Mesendoderm (in vitro differentiated cells): ENCODE measurements around the gene ELP4.

Source experiments
- DNase-seq: peaks from one replicate; pipeline ENCODE4 v3.0.0; 2013
- H2AK5ac ChIP-seq: 2 replicates; pipeline ENCODE4 v1.6.1; 2013; ENCODE audit warnings: low read length, inconsistent platforms
- H2BK120ac ChIP-seq: 2 replicates; pipeline ENCODE4 v1.6.1; 2013; ENCODE audit warnings: low read depth, mild to moderate bottlenecking, low read length, moderate library complexity, mixed read lengths
- H2BK15ac ChIP-seq: replicated peaks from 2 replicates; pipeline ENCODE4 v1.6.1; 2013; ENCODE audit warnings: low read depth, mild to moderate bottlenecking, moderate library complexity
- H2BK5ac ChIP-seq: 2 replicates; pipeline ENCODE4 v1.6.1; 2013; ENCODE audit warnings: low read length, inconsistent platforms
- H3K18ac ChIP-seq: 2 replicates; pipeline ENCODE4 v1.6.1; 2013; ENCODE audit warnings: mild to moderate bottlenecking, low read length, mixed read lengths
- H3K23ac ChIP-seq: one replicate; pipeline ENCODE4 v1.6.1; 2013; ENCODE audit warnings: low read length
- H3K27ac ChIP-seq: 2 replicates; pipeline ENCODE4 v1.5.1; 2013; ENCODE audit warnings: low read depth, mild to moderate bottlenecking, inconsistent platforms, low read length, moderate library complexity
- H3K27me3 ChIP-seq: 2 replicates; pipeline ENCODE4 v1.6.1; 2013; ENCODE audit warnings: low read length, control low read depth, mild to moderate bottlenecking, inconsistent platforms; ENCODE audit not compliant: insufficient read depth, poor library complexity
- H3K36me3 ChIP-seq: 2 replicates; pipeline ENCODE4 v1.6.1; 2013; ENCODE audit warnings: low read length, inconsistent platforms; ENCODE audit not compliant: control insufficient read depth, insufficient read depth
- H3K4ac ChIP-seq: one replicate; pipeline ENCODE4 v1.6.1; 2013; ENCODE audit warnings: low read depth, mild to moderate bottlenecking, low read length, moderate library complexity
- H3K4me1 ChIP-seq: 2 replicates; pipeline ENCODE4 v1.6.1; 2013; ENCODE audit warnings: low read depth, low read length, inconsistent platforms; ENCODE audit not compliant: control insufficient read depth
- H3K4me2 ChIP-seq: 2 replicates; pipeline ENCODE4 v1.6.1; 2013; ENCODE audit warnings: low read length
- H3K4me3 ChIP-seq: 2 replicates; pipeline ENCODE4 v1.5.1; 2013; ENCODE audit warnings: mild to moderate bottlenecking, low read length
- H3K56ac ChIP-seq: one replicate; pipeline ENCODE4 v1.6.1; 2013; ENCODE audit warnings: low read length
- H3K79me1 ChIP-seq: 2 replicates; pipeline ENCODE4 v1.6.1; 2013; ENCODE audit warnings: low read length, inconsistent platforms
- H3K79me2 ChIP-seq: 2 replicates; pipeline ENCODE4 v1.6.1; 2013; ENCODE audit warnings: mild to moderate bottlenecking, low read length; ENCODE audit not compliant: control insufficient read depth, insufficient read depth
- H3K9ac ChIP-seq: 2 replicates; pipeline ENCODE4 v1.6.1; 2013; ENCODE audit warnings: low read length, inconsistent platforms
- H4K5ac ChIP-seq: one replicate; pipeline ENCODE4 v1.6.1; 2013; ENCODE audit warnings: low read length
- H4K8ac ChIP-seq: one replicate; pipeline ENCODE4 v1.6.1; 2013; ENCODE audit warnings: low read depth, mild to moderate bottlenecking, control low read depth, low read length, moderate library complexity
- WGBS: extraction: QIAGEN DNeasy Blood & Tissue Kit; methylation state at CpG from one replicate; pipeline ENCODE4 v1.1.7; 2013; ENCODE audit warnings: low lambda C conversion rate, missing lambda C conversion rate; ENCODE audit not compliant: insufficient coverage; ENCODE audit errors: extremely low coverage; 5-methylcytosine and 5-hydroxymethylcytosine counted together

ELP4 gene

GRCh38 chr11:31800398-31801265 is 291.1 kb downstream of the ELP4 start:
- Histone ChIP-seq H3K9ac (no peak overlapping the region), H2BK15ac (no peak overlapping the region), H3K23ac (no peak overlapping the region), H3K18ac (no peak overlapping the region), H2BK120ac (no peak overlapping the region), H2BK5ac (no peak overlapping the region), H3K27ac (no peak overlapping the region), H3K56ac (no peak overlapping the region), H3K79me1 (no peaks in the 10 kb centered on the region), H4K5ac (no peak overlapping the region), H3K36me3 (no peaks in the 10 kb centered on the region), H3K27me3 (peaks cover 86% of the 10 kb centered on the region), H2AK5ac (no peak overlapping the region), H3K4me3 (no peak overlapping the region), H4K8ac (no peak overlapping the region), H3K4me2 (no peak overlapping the region), H3K4ac (no peak overlapping the region), H3K4me1 (peaks cover 3% of the 10 kb centered on the region), H3K79me2 (no peaks in the 10 kb centered on the region)
- no CpG with 5 or more reads among the region's 23 CpGs for WGBS
- peak; percentile 23 for DNase-seq

GRCh38 chr11:31801298-31801702 is 291.7 kb downstream of the ELP4 start:
- no CpG with 5 or more reads among the region's 9 CpGs for WGBS
- no peak overlapping the region for H3K23ac ChIP-seq
- no peak overlapping the region for H2BK15ac ChIP-seq
- H2AK5ac ChIP-seq, result no peak overlapping the region
- DNase-seq, result peak; percentile 16
- no peak overlapping the region for H4K8ac ChIP-seq
- no peaks in the 10 kb centered on the region for H3K36me3 ChIP-seq
- H3K4ac ChIP-seq, result no peak overlapping the region
- no peak overlapping the region for H3K9ac ChIP-seq
- H2BK5ac ChIP-seq, result no peak overlapping the region
- H3K4me3 ChIP-seq, result no peak overlapping the region
- H3K79me1 ChIP-seq, result no peaks in the 10 kb centered on the region
- H3K79me2 ChIP-seq, result no peaks in the 10 kb centered on the region
- H3K27me3 ChIP-seq, result peaks cover 86% of the 10 kb centered on the region
- H4K5ac ChIP-seq, result no peak overlapping the region
- H3K4me2 ChIP-seq, result no peak overlapping the region
- H3K56ac ChIP-seq, result no peak overlapping the region
- H3K27ac ChIP-seq, result no peak overlapping the region
- peaks cover 3% of the 10 kb centered on the region for H3K4me1 ChIP-seq
- no peak overlapping the region for H2BK120ac ChIP-seq
- H3K18ac ChIP-seq, result no peak overlapping the region

GRCh38 chr11:31802000-31802551 is 292.5 kb downstream of the ELP4 start:
- H3K36me3 ChIP-seq, result no peaks in the 10 kb centered on the region

GRCh38 chr11:31802609-31802989 is 293.0 kb downstream of the ELP4 start:
- Histone ChIP-seq H3K36me3 (no peaks in the 10 kb centered on the region), H2BK15ac (no peak overlapping the region), H3K4me2 (no peak overlapping the region), H4K8ac (no peak overlapping the region), H3K9ac (no peak overlapping the region), H3K18ac (no peak overlapping the region), H3K4me1 (peaks cover 6% of the 10 kb centered on the region), H2AK5ac (no peak overlapping the region), H3K23ac (no peak overlapping the region), H3K27me3 (peaks cover 86% of the 10 kb centered on the region), H2BK120ac (no peak overlapping the region), H3K27ac (no peak overlapping the region), H3K79me1 (no peaks in the 10 kb centered on the region), H3K4ac (no peak overlapping the region), H4K5ac (no peak overlapping the region), H2BK5ac (no peak overlapping the region), H3K56ac (no peak overlapping the region), H3K79me2 (no peaks in the 10 kb centered on the region), H3K4me3 (no peak overlapping the region)
- peak; percentile 57 for DNase-seq
- no CpG with 5 or more reads among the region's 20 CpGs for WGBS

More at GRCh38 chr11:31802000-31802551, 292.5 kb downstream of the ELP4 start:
- no CpG with 5 or more reads among the region's 6 CpGs for whole genome bisulfite sequencing
- Histone ChIP-seq H3K9ac (no peak overlapping the region), H3K4ac (no peak overlapping the region), H3K79me1 (no peaks in the 10 kb centered on the region), H4K5ac (no peak overlapping the region), H3K4me2 (no peak overlapping the region), H3K27ac (no peak overlapping the region), H2BK15ac (no peak overlapping the region), H4K8ac (no peak overlapping the region), H3K56ac (no peak overlapping the region), H2AK5ac (no peak overlapping the region), H3K23ac (no peak overlapping the region), H3K18ac (no peak overlapping the region), H3K79me2 (no peaks in the 10 kb centered on the region), H2BK5ac (no peak overlapping the region), H3K4me3 (no peak overlapping the region), H2BK120ac (no peak overlapping the region), H3K27me3 (peaks cover 86% of the 10 kb centered on the region), H3K4me1 (peaks cover 3% of the 10 kb centered on the region)
- DNase-seq, result no peak

DNA sequence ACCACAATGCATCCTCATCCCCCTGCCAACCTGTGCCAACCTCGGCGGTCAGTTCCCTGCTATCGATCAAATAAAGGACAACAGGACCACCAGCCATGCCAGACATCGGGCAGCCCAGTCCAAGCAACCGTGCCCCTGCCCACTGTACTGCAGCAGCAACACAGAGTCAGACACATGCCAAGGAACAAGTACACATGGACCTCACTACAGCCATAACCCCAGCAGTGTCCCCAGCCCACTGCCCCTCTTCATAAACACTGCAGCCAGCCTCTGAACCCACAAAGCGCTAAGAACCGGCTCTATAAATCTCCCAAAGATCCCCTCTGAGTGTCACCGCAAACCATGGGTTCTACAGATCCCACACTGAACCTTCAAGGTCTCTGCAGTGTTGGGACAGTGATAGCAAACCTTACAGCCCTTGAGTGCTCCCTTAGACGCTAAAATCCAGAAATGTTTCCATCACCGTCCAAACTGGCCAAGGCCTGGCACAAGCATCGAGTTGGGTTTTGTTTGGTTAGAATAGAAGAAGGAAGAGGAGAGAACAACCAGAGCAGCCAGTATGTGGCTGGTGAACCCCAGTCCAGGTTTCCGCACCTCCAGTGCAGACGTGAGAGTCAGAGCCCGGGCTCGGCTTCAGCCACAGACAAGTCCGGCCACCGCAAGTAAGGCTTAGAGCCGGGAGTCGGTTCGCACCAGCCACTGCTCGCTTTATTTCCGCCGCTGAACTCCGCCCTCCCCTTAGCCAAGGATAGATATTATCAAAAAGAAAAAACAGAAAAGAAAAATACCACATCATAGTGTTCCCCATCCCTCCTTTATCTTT is 293.6 kb downstream of the ELP4 start:
- H3K23ac ChIP-seq, result peak overlapping the region; percentile 3
- H2BK120ac ChIP-seq, result no peak overlapping the region
- peak; percentile 54 for DNase-seq
- H3K4me3 ChIP-seq, result no peak overlapping the region
- H3K36me3 ChIP-seq, result no peaks in the 10 kb centered on the region
- no peak overlapping the region for H3K27ac ChIP-seq
- H3K4me1 ChIP-seq, result peaks cover 7% of the 10 kb centered on the region
- peak overlapping the region; percentile 60 for H2AK5ac ChIP-seq
- no peak overlapping the region for H4K8ac ChIP-seq
- no peaks in the 10 kb centered on the region for H3K79me2 ChIP-seq
- no peak overlapping the region for H3K4ac ChIP-seq
- no peak overlapping the region for H3K9ac ChIP-seq
- H3K56ac ChIP-seq, result no peak overlapping the region
- H2BK15ac ChIP-seq, result no peak overlapping the region
- no peak overlapping the region for H2BK5ac ChIP-seq
- H3K18ac ChIP-seq, result no peak overlapping the region
- no peak overlapping the region for H3K4me2 ChIP-seq
- H3K79me1 ChIP-seq, result no peaks in the 10 kb centered on the region
- H3K27me3 ChIP-seq, result peaks cover 88% of the 10 kb centered on the region
- no CpG with 5 or more reads among the region's 24 CpGs for WGBS
- no peak overlapping the region for H4K5ac ChIP-seq
